Stomach (tissue), 9 donors: ENCODE data around the gene SFXN4. TPM values are rescaled to one million over a fixed set of nuclear protein-coding genes. Genes with fewer than 3 reads are reported as not detected.

Experiments
- DNase-seq, 2 donors: peaks; one replicate each; pipeline versions ENCODE4 v3.0.0 to v3.0.0-alpha.2; 2013 to 2019
- H3K27ac ChIP-seq, 5 donors: fragments of 200-600 bp in 4 of 5; sonication (generic) in 4 of 5; one replicate each; pipeline ENCODE4 v1.5.1; 2013 to 2019; ENCODE audit warnings: mild to moderate bottlenecking in 1 of 5, moderate library complexity in 1 of 5
- H3K27me3 ChIP-seq, 3 donors: fragments of 200-600 bp; sonication (generic); one replicate each; pipeline ENCODE4 v1.5.1; 2017 to 2019; ENCODE audit warnings: mixed run types in 1 of 3
- H3K36me3 ChIP-seq, 4 donors: fragments of 200-600 bp; sonication (generic); 1 replicate in 3 of 4; 2 replicates in 1 of 4; pipeline ENCODE4 v1.5.1; 2016 to 2019
- H3K4me1 ChIP-seq, 4 donors: fragments of 200-600 bp; sonication (generic); one replicate each; pipeline ENCODE4 v1.5.1; 2016 to 2019
- H3K4me3 ChIP-seq, 4 donors: fragments of 200-600 bp; sonication (generic) in 3 of 4; one replicate each; pipeline ENCODE4 v1.5.1; 2016 to 2019; ENCODE audit warnings: mild to moderate bottlenecking in 1 of 4
- H3K9me3 ChIP-seq, 4 donors: fragments of 200-600 bp; sonication (generic); one replicate each; pipeline ENCODE4 v1.5.1; 2016 to 2019
- CTCF ChIP-seq, 7 experiments: fragments of 450-650 bp in 4 of 7; fragments of 200-600 bp in 3 of 7; sonication (generic) in 3 of 7; IDR thresholded peaks; one replicate each; pipeline ENCODE4 v1.5.1; 2016 to 2019; ENCODE audit warnings: antibody characterized with exemption in 7 of 7, control low read depth in 2 of 7, mild to moderate bottlenecking in 1 of 7
- EP300 ChIP-seq: sonication (generic); formaldehyde crosslinking; IDR thresholded peaks from one replicate; pipeline ENCODE4 v1.6.1; 2017; ENCODE audit warnings: antibody characterized with exemption
- POLR2A ChIP-seq, 4 donors: fragments of 450-650 bp; IDR thresholded peaks; one replicate each; pipeline ENCODE4 v1.6.1; 2016; ENCODE audit warnings: antibody characterized with exemption in 4 of 4, control low read depth in 2 of 4, mild to moderate bottlenecking in 1 of 4, moderate library complexity in 1 of 4
- POLR2AphosphoS5 ChIP-seq, 3 donors: sonication (generic); formaldehyde crosslinking; IDR thresholded peaks; one replicate each; pipeline ENCODE4 v1.6.1; 2016; ENCODE audit warnings: antibody characterized with exemption in 3 of 3
- WGBS, 5 donors: extraction: QIAGEN DNeasy Blood & Tissue Kit in 3 of 5; methylation state at CpG; one replicate each; pipeline versions ENCODE4 v1.1.5 to v1.1.7; 2013 to 2018; 5-methylcytosine and 5-hydroxymethylcytosine counted together
- intact Hi-C: fragments of 100-400 bp; cut with DNase I; formaldehyde crosslinking; loops from one replicate; pipeline ENCODE4 v1.15.1; 2023; ENCODE audit warnings: low total_unique reads
- polyA plus RNA-seq, 3 donors: library from polyadenylated mRNA; stranded (reverse); fragments of 200-250 nt; gene quantifications; one replicate each; pipeline ENCODE4 v1.2.3, GENCODE V29; 2013
- total RNA-seq, 5 donors: library from RNA; depleted of rRNA; stranded (reverse); fragments of >200 nt; gene quantifications; one replicate each; pipeline versions ENCODE4 v1.1.0 to v1.2.3, GENCODE V29; 2014 to 2016
- donor health status: healthy with polysubstance abuse.
- donor health status: Bipolar disorder and iron deficiency.
- donor health status: healthy.

Gene SFXN4
- total and polyA plus RNA-seq, 8 donors: 2.7 to 72.7 (median 24.8) TPM

GRCh38 chr10:119133949-119134348 is 31.6 kb downstream of the SFXN4 start:
- TF ChIP-seq EP300: no peak
- no peak for TF ChIP-seq POLR2AphosphoS5 (IDR thresholded peaks at IDR 0.05)
- no peak for TF ChIP-seq CTCF (IDR thresholded peaks at IDR 0.05)
- TF ChIP-seq POLR2A (IDR thresholded peaks at IDR 0.05): no peak
- H3K36me3 ChIP-seq: peaks cover 18 to 65% (median 56%) of the 10 kb centered on the region in 4 donors
- peaks cover 0 to 38% (median 16%) of the 10 kb centered on the region in 4 donors for H3K4me1 ChIP-seq
- no peaks in the 10 kb centered on the region for H3K27me3 ChIP-seq
- no peak overlapping the region for H3K4me3 ChIP-seq
- WGBS, 5 donors: 74 to 87% (median 81%) methylated on average over 8 of the region's 8 CpGs
- no peaks in the 10 kb centered on the region for H3K9me3 ChIP-seq
- intact Hi-C loops: no loop called here
- DNase-seq: no peak
- peak overlapping the region in 1 of 5 donors; percentile 71 for H3K27ac ChIP-seq

- no peak for DNase-seq
- intact Hi-C loops: no loop called here
- Histone ChIP-seq H3K4me3 (no peak overlapping the region), H3K36me3 (peaks cover 18 to 72% (median 63%) of the 10 kb centered on the region in 4 donors), H3K9me3 (no peaks in the 10 kb centered on the region), H3K4me1 (peaks cover 0 to 38% (median 16%) of the 10 kb centered on the region in 4 donors), H3K27me3 (no peaks in the 10 kb centered on the region), H3K27ac (peak overlapping the region in 2 of 5 donors; percentile 71 to 84)
- WGBS, 5 donors: 85 to 92% (median 89%) methylated on average over 14 of the region's 14 CpGs
- TF ChIP-seq EP300: no peak
- no peak for TF ChIP-seq POLR2AphosphoS5 (IDR thresholded peaks at IDR 0.05)
- TF ChIP-seq CTCF (IDR thresholded peaks at IDR 0.05): no peak
- no peak for TF ChIP-seq POLR2A (IDR thresholded peaks at IDR 0.05)
Observed at GRCh38 chr10:119132521-119133345, 32.8 kb downstream of the SFXN4 start.

- intact Hi-C loops: no loop called here
- no peaks in the 10 kb centered on the region for H3K27me3 ChIP-seq
- TF ChIP-seq CTCF (IDR thresholded peaks at IDR 0.05) (no peak), POLR2AphosphoS5 (IDR thresholded peaks at IDR 0.05) (no peak), EP300 (no peak), POLR2A (IDR thresholded peaks at IDR 0.05) (no peak)
- DNase-seq: peak in 1 of 2 donors; percentile 41
- 50 to 59% (median 55%) methylated on average over 10 of the region's 10 CpGs for WGBS, 5 donors
- H3K36me3 ChIP-seq: peaks cover 18 to 79% (median 72%) of the 10 kb centered on the region in 4 donors
- H3K27ac ChIP-seq: peak overlapping the region; percentile 36 to 84 (median 71)
- H3K4me3 ChIP-seq: peak overlapping the region; percentile 23 to 34 (median 27)
- H3K4me1 ChIP-seq: peaks cover 0 to 38% (median 16%) of the 10 kb centered on the region in 4 donors
- no peaks in the 10 kb centered on the region for H3K9me3 ChIP-seq
Observed at GRCh38 chr10:119131512-119132240, 33.8 kb downstream of the SFXN4 start.

- H3K36me3 ChIP-seq: peaks cover 29 to 89% (median 86%) of the 10 kb centered on the region in 4 donors
Observed at GRCh38 chr10:119129721-119130120, 35.8 kb downstream of the SFXN4 start.

More at GRCh38 chr10:119129721-119130120, 35.8 kb downstream of the SFXN4 start:
- TF ChIP-seq EP300: no peak
- TF ChIP-seq POLR2AphosphoS5 (IDR thresholded peaks at IDR 0.05): no peak
- no peak for TF ChIP-seq POLR2A (IDR thresholded peaks at IDR 0.05)
- TF ChIP-seq CTCF (IDR thresholded peaks at IDR 0.05): no peak
- Histone ChIP-seq H3K4me1 (peaks cover 0 to 27% (median 11%) of the 10 kb centered on the region in 4 donors), H3K27me3 (no peaks in the 10 kb centered on the region), H3K9me3 (no peaks in the 10 kb centered on the region), H3K4me3 (no peak overlapping the region), H3K27ac (no peak overlapping the region)
- intact Hi-C loops: no loop called here
- 79 to 91% (median 85%) methylated on average over 4 of the region's 4 CpGs for WGBS, 5 donors
- no peak for DNase-seq
